WTC11 (cell line): ENCODE measurements around the gene OSM. TPM values are rescaled to one million over a fixed set of nuclear protein-coding genes. Genes with fewer than 3 reads are reported as not detected.

Experiments
- ATAC-seq: fragments of 200-7000 bp; cut with Tn5 transposase; 2 replicates; pipeline ENCODE4 v1.10.0; 2021; ENCODE audit warnings: mild to moderate bottlenecking, moderate library complexity
- CTCF ChIA-PET: fragments of 300-600 bp; sonication (Branson Sonifier 250); formaldehyde crosslinking; loops from one replicate; lab custom pipeline; 2021; ENCODE audit warnings: antibody characterized with exemption; lab: Charles Lee
- POLR2A ChIA-PET: fragments of 350-600 bp; sonication (Branson Sonifier 250); formaldehyde crosslinking; loops from one replicate; lab custom pipeline; 2021; ENCODE audit warnings: antibody characterized with exemption; lab: Charles Lee
- DNase-seq: peaks from one replicate; pipeline ENCODE4 v3.0.0; 2021; ENCODE audit warnings: low spot score
- H3K27ac Mint-ChIP-seq: 2 replicates; pipeline ENCODE4 v1.8.0; 2021; ENCODE audit warnings: mixed read lengths
- H3K27me3 Mint-ChIP-seq: 2 replicates; pipeline ENCODE4 v1.8.0; 2021; ENCODE audit warnings: low read depth, mild to moderate bottlenecking, moderate library complexity, mixed read lengths
- H3K36me3 Mint-ChIP-seq: 2 replicates; pipeline ENCODE4 v1.8.0; 2021; ENCODE audit warnings: mixed read lengths
- H3K4me1 Mint-ChIP-seq: 2 replicates; pipeline ENCODE4 v1.8.0; 2022; ENCODE audit warnings: mixed read lengths
- H3K4me3 Mint-ChIP-seq: 2 replicates; pipeline ENCODE4 v1.8.0; 2021; ENCODE audit warnings: mild to moderate bottlenecking, moderate library complexity, mixed read lengths
- H3K9me3 Mint-ChIP-seq: 2 replicates; pipeline ENCODE4 v1.8.0; 2021; ENCODE audit warnings: mixed read lengths
- AFF4 ChIP-seq: sonication (generic); formaldehyde crosslinking; IDR thresholded peaks from 2 replicates; pipeline ENCODE4 v1.8.1; 2023; ENCODE audit warnings: mild to moderate bottlenecking, missing genetic modification reagents, borderline replicate concordance
- ATF3 ChIP-seq: sonication (generic); formaldehyde crosslinking; conservative IDR thresholded peaks from 2 replicates; pipeline ENCODE4 v1.8.1; 2022; ENCODE audit warnings: mild to moderate bottlenecking, missing genetic modification reagents
- CBFB ChIP-seq: sonication (generic); formaldehyde crosslinking; IDR thresholded peaks from 2 replicates; pipeline ENCODE4 v1.8.1; 2022; ENCODE audit warnings: mild to moderate bottlenecking, low read depth, missing genetic modification reagents
- CREB1 ChIP-seq: sonication (generic); formaldehyde crosslinking; IDR thresholded peaks from 2 replicates; pipeline ENCODE4 v1.8.0; 2023; ENCODE audit warnings: mild to moderate bottlenecking, missing genetic modification reagents
- E2F5 ChIP-seq: sonication (generic); formaldehyde crosslinking; IDR thresholded peaks from 2 replicates; pipeline ENCODE4 v1.8.1; 2022; ENCODE audit warnings: mild to moderate bottlenecking, moderate library complexity, missing genetic modification reagents
- ETV6 ChIP-seq: sonication (generic); formaldehyde crosslinking; IDR thresholded peaks from 2 replicates; pipeline ENCODE4 v1.8.1; 2022; ENCODE audit warnings: mild to moderate bottlenecking, missing genetic modification reagents
- FOXP1 ChIP-seq: sonication (generic); formaldehyde crosslinking; IDR thresholded peaks from 2 replicates; pipeline ENCODE4 v1.8.0; 2022; ENCODE audit warnings: missing genetic modification reagents, mild to moderate bottlenecking, moderate library complexity, borderline replicate concordance
- JAZF1 ChIP-seq: fragments of 250-450 bp; sonication (Bioruptor Pico); IDR thresholded peaks from 2 replicates; pipeline ENCODE4 v1.9.0; 2021; ENCODE audit warnings: moderate library complexity, mild to moderate bottlenecking, inconsistent platforms
- KAT7 ChIP-seq: sonication (generic); formaldehyde crosslinking; IDR thresholded peaks from 2 replicates; pipeline ENCODE4 v1.8.1; 2023; ENCODE audit warnings: missing genetic modification reagents, mild to moderate bottlenecking, borderline replicate concordance
- SP1 ChIP-seq: sonication (generic); formaldehyde crosslinking; conservative IDR thresholded peaks from 2 replicates; pipeline ENCODE4 v1.8.1; 2022; ENCODE audit warnings: missing genetic modification reagents
- TCF7 ChIP-seq: sonication (generic); formaldehyde crosslinking; IDR thresholded peaks from 2 replicates; pipeline ENCODE4 v1.8.0; 2022; ENCODE audit warnings: mild to moderate bottlenecking, low read depth, missing genetic modification reagents, moderate library complexity
- TEAD4 ChIP-seq: sonication (generic); formaldehyde crosslinking; IDR thresholded peaks from 2 replicates; pipeline ENCODE4 v1.8.0; 2022; ENCODE audit warnings: mild to moderate bottlenecking, missing genetic modification reagents
- ZNF263 ChIP-seq: sonication (generic); formaldehyde crosslinking; IDR thresholded peaks from 2 replicates; pipeline ENCODE4 v1.8.1; 2022; ENCODE audit warnings: low read depth, mild to moderate bottlenecking, moderate library complexity, missing genetic modification reagents
- ZNF317 ChIP-seq: sonication (generic); formaldehyde crosslinking; IDR thresholded peaks from 2 replicates; pipeline ENCODE4 v1.8.1; 2023; ENCODE audit warnings: low read depth, mild to moderate bottlenecking, moderate library complexity, missing genetic modification reagents, borderline replicate concordance
- ZNF423 ChIP-seq: fragments of 250-450 bp; sonication (Bioruptor Pico); IDR thresholded peaks from 2 replicates; pipeline ENCODE4 v2.1.2; 2022; ENCODE audit warnings: mild to moderate bottlenecking, moderate library complexity
- ZSCAN18 ChIP-seq: fragments of 250-450 bp; sonication (Bioruptor Pico); IDR thresholded peaks from 2 replicates; pipeline ENCODE4 v2.1.2; 2022; ENCODE audit warnings: mild to moderate bottlenecking, moderate library complexity
- total RNA-seq: library from RNA; stranded (reverse); gene quantifications from 3 replicates; pipeline ENCODE4 v1.2.3, GENCODE V29; 2021
- TF ChIP-seq, protein P1 (sequence below): sonication (generic); formaldehyde crosslinking; IDR thresholded peaks from 2 replicates; pipeline ENCODE4 v1.8.0; 2022; ENCODE audit warnings: mild to moderate bottlenecking, missing genetic modification reagents
- TF ChIP-seq, protein P2 (sequence below): sonication (generic); formaldehyde crosslinking; IDR thresholded peaks from 2 replicates; pipeline ENCODE4 v1.8.0; 2022; ENCODE audit warnings: mild to moderate bottlenecking, missing genetic modification reagents
- TF ChIP-seq, protein P3 (sequence below): sonication (generic); formaldehyde crosslinking; IDR thresholded peaks from 2 replicates; pipeline ENCODE4 v1.8.1; 2023; ENCODE audit warnings: mild to moderate bottlenecking, moderate library complexity, missing genetic modification reagents
- TF ChIP-seq, protein P4 (sequence below): sonication (generic); formaldehyde crosslinking; IDR thresholded peaks from 2 replicates; pipeline ENCODE4 v1.8.1; 2023; ENCODE audit warnings: mild to moderate bottlenecking, missing genetic modification reagents, moderate library complexity
- TF ChIP-seq, protein P5 (sequence below): sonication (generic); formaldehyde crosslinking; IDR thresholded peaks from 2 replicates; pipeline ENCODE4 v1.8.0; 2022; ENCODE audit warnings: mild to moderate bottlenecking, missing genetic modification reagents
- TF ChIP-seq, protein P6 (sequence below): fragments of 250-450 bp; sonication (Bioruptor Pico); IDR thresholded peaks from 2 replicates; pipeline ENCODE4 v1.9.0; 2021; ENCODE audit warnings: mild to moderate bottlenecking

OSM gene
- total RNA-seq, 1 experiment from 2014 or later, result not detected

- CTCF ChIA-PET, result interaction anchor here (1.2 to 3.6 kb wide), 2 partner anchors 21 to 42 kb away, joined by 7 to 25 read pairs; partner anchors contain the start of gene TBC1D10A
- H3K4me1 Mint-ChIP-seq, result peaks cover 5% of the 10 kb centered on the region
- no peak for DNase-seq
- POLR2A ChIA-PET, result no interaction called here
- H3K9me3 Mint-ChIP-seq, result no peaks in the 10 kb centered on the region
- H3K4me3 Mint-ChIP-seq, result no peak overlapping the region
- no peaks in the 10 kb centered on the region for H3K36me3 Mint-ChIP-seq
- H3K27ac Mint-ChIP-seq, result no peak overlapping the region
- peaks cover 3% of the 10 kb centered on the region for H3K27me3 Mint-ChIP-seq
- TF ChIP-seq, protein P1, sequence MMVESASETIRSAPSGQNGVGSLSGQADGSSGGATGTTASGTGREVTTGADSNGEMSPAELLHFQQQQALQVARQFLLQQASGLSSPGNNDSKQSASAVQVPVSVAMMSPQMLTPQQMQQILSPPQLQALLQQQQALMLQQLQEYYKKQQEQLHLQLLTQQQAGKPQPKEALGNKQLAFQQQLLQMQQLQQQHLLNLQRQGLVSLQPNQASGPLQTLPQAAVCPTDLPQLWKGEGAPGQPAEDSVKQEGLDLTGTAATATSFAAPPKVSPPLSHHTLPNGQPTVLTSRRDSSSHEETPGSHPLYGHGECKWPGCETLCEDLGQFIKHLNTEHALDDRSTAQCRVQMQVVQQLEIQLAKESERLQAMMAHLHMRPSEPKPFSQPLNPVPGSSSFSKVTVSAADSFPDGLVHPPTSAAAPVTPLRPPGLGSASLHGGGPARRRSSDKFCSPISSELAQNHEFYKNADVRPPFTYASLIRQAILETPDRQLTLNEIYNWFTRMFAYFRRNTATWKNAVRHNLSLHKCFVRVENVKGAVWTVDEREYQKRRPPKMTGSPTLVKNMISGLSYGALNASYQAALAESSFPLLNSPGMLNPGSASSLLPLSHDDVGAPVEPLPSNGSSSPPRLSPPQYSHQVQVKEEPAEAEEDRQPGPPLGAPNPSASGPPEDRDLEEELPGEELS (CRISPR knock-in tag), result no peak
- no peak for TF ChIP-seq ZNF317 (CRISPR knock-in tag)
- no peak for TF ChIP-seq KAT7
- TF ChIP-seq SP1 (CRISPR knock-in tag), result no peak
- TF ChIP-seq CREB1, result no peak
- no peak for TF ChIP-seq TCF7 (CRISPR knock-in tag)
- TF ChIP-seq ZNF263 (CRISPR knock-in tag), result no peak
- TF ChIP-seq ZSCAN18, result no peak
- TF ChIP-seq E2F5 (CRISPR knock-in tag), result no peak
- no peak for TF ChIP-seq ATF3 (CRISPR knock-in tag)
- TF ChIP-seq, protein P2, sequence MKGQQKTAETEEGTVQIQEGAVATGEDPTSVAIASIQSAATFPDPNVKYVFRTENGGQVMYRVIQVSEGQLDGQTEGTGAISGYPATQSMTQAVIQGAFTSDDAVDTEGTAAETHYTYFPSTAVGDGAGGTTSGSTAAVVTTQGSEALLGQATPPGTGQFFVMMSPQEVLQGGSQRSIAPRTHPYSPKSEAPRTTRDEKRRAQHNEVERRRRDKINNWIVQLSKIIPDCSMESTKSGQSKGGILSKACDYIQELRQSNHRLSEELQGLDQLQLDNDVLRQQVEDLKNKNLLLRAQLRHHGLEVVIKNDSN (CRISPR knock-in tag), result no peak
- no peak for TF ChIP-seq ZNF423 (CRISPR knock-in tag)
- ATAC-seq, result no peak
Observed at GRCh38 chr22:30284666-30285065, 18.0 kb upstream of the OSM start.

- no peak overlapping the region for H3K4me3 Mint-ChIP-seq
- POLR2A ChIA-PET, result interaction anchor here (0.6 to 0.7 kb wide), 2 partner anchors 79 to 164 kb away, joined by 3 to 4 read pairs; no protein-coding TSS in a partner anchor
- CTCF ChIA-PET, result interaction anchor here (0.7 to 3.7 kb wide), 3 partner anchors 14 to 28 kb away, joined by 3 to 25 read pairs (median 18); no protein-coding TSS in a partner anchor
- H3K9me3 Mint-ChIP-seq, result no peaks in the 10 kb centered on the region
- H3K4me1 Mint-ChIP-seq, result peaks cover 5% of the 10 kb centered on the region
- no peak for ATAC-seq
- H3K27ac Mint-ChIP-seq, result no peak overlapping the region
- no peaks in the 10 kb centered on the region for H3K36me3 Mint-ChIP-seq
- H3K27me3 Mint-ChIP-seq, result peaks cover 3% of the 10 kb centered on the region
- DNase-seq, result no peak
- TF ChIP-seq TEAD4 (no peak), TCF7 (CRISPR knock-in tag) (no peak), ZNF263 (CRISPR knock-in tag) (no peak), JAZF1 (CRISPR knock-in tag) (no peak), FOXP1 (no peak), CBFB (CRISPR knock-in tag) (no peak), ETV6 (CRISPR knock-in tag) (no peak), AFF4 (CRISPR knock-in tag) (no peak)
- TF ChIP-seq, protein P3, sequence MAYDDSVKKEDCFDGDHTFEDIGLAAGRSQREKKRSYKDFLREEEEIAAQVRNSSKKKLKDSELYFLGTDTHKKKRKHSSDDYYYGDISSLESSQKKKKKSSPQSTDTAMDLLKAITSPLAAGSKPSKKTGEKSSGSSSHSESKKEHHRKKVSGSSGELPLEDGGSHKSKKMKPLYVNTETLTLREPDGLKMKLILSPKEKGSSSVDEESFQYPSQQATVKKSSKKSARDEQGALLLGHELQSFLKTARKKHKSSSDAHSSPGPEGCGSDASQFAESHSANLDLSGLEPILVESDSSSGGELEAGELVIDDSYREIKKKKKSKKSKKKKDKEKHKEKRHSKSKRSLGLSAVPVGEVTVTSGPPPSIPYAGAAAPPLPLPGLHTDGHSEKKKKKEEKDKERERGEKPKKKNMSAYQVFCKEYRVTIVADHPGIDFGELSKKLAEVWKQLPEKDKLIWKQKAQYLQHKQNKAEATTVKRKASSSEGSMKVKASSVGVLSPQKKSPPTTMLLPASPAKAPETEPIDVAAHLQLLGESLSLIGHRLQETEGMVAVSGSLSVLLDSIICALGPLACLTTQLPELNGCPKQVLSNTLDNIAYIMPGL (CRISPR knock-in tag), result no peak
- TF ChIP-seq, protein P4, sequence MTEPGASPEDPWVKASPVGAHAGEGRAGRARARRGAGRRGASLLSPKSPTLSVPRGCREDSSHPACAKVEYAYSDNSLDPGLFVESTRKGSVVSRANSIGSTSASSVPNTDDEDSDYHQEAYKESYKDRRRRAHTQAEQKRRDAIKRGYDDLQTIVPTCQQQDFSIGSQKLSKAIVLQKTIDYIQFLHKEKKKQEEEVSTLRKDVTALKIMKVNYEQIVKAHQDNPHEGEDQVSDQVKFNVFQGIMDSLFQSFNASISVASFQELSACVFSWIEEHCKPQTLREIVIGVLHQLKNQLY (CRISPR knock-in tag), result no peak
- TF ChIP-seq, protein P5, sequence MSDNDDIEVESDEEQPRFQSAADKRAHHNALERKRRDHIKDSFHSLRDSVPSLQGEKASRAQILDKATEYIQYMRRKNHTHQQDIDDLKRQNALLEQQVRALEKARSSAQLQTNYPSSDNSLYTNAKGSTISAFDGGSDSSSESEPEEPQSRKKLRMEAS (CRISPR knock-in tag), result no peak
- TF ChIP-seq, protein P6, sequence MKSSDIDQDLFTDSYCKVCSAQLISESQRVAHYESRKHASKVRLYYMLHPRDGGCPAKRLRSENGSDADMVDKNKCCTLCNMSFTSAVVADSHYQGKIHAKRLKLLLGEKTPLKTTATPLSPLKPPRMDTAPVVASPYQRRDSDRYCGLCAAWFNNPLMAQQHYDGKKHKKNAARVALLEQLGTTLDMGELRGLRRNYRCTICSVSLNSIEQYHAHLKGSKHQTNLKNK (CRISPR knock-in tag), result no peak
Observed at GRCh38 chr22:30284172-30284571, 17.5 kb upstream of the OSM start.
